NCI-H2227 (cell line): Measurements from ENCODE around the gene XPR1.

Source experiments
- DNase-seq: peaks from one replicate; lab custom pipeline; 2025; ENCODE audit not compliant: unreplicated experiment; lab: John Stamatoyannopoulos, UW

Gene XPR1

GRCh38 chr1:180925471-180926051, 293.7 kb downstream of the XPR1 start:
- no peak for DNase-seq

GRCh38 chr1:180926164-180926981, 294.6 kb downstream of the XPR1 start:
- DNase-seq, result peak; percentile 73

DNA sequence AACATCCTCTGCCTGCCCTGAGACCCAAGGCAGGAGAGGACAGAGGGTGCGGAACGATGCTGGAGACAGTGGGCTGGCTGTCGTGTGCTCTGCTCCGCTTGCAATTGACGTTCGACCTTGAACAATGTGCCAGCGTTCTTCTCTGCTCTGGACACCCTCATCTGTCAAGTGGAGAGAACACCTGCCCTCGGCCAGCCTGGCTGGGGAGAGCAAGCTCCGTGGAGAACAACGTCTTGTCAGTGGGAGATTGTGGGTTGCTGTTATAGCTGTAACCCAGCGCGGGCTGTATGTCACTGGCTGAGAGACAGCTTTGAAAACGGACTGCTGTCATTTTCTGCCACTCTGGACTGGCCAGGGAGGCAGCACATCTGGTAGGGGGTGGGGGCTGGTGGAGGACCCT, 295.5 kb downstream of the XPR1 start:
- DNase-seq, result peak; percentile 36

GRCh38 chr1:180927841-180928240, 296.0 kb downstream of the XPR1 start:
- no peak for DNase-seq

DNA sequence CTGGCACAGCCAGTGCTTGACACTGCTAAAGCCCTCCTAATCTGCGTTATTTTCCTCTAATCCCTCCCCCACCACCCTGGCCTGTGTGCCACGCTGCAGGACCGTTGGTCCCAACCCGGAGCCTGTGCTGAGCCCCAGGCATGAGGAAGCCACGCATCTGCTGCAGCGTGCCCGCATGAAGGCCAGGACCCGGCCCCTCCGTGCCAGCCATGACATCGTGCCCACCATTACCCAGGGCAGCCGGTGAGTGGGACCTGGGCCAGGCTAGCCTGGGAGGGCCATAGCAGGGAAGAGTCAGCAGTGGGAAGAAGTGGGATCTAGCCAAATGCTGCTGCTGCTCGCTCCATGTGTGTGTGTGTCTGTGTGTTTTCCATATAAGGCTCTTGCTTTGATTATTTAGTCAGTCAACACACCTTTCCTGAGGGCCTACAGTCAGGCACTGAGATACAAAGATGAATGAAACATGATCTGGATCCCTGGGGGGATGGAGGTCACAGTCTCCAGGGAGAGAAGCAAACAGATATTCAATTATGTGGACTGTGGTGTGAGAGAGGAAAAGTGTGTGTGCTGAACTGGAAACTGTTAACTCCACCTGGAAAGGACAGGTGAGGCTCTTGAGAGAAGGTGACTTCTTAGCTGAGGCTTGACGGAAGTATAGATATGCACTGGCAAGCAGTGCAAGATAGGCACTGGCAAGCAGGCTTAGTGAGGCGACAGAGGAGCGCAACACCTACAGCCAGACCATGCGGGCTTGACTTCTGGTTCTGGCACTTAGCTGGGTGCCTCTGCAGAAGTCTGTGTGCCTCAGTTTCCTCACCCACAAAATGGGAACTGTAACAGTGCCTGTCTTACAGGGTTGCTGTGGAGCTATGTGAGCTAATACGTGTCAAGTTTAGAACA, 296.8 kb downstream of the XPR1 start:
- DNase-seq, result no peak

DNA sequence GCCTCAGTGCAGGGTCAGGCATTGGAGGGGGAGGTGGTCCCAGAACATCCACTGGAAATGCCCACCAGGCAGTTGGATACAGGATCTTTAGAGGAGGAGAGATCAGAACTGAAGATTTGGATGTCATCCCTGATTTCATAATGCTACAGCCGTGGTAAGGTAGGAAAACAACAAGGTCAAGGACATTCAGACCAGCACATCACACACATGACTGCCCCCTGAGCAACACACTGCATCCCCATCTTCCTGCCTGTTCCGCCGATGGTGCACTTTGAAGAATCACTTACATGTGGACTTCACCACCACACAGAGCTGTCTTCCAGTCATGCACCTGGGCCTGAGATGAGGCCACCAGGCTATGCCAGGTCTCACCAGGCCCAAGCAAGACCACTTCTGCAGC, 297.6 kb downstream of the XPR1 start:
- no peak for DNase-seq

- peak; percentile 31 for DNase-seq
These were observed 298.9 kb downstream of the XPR1 start for GRCh38 chr1:180930687-180931086.

- DNase-seq, result no peak
These were observed 299.7 kb downstream of the XPR1 start for GRCh38 chr1:180931529-180931928.

DNA sequence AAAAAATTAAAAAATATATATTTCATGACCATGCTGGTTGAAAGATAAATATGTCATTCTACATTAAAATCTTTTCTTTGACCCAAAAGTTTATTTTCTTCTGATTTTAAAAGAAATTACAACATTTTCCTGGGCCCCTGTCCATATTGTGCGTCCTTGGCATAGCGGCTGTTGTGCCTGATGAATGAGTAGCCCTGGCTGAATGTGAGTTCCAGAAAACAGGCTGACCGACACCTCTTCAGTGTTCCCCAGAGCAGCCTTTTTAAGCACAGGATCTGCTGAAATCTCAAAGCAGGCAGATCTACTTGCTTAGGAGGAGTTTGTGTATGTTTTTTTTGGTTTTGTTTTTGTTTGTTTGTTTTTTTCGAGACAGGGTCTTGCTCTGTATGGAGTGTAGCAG, 300.6 kb downstream of the XPR1 start:
- no peak for DNase-seq

DNA sequence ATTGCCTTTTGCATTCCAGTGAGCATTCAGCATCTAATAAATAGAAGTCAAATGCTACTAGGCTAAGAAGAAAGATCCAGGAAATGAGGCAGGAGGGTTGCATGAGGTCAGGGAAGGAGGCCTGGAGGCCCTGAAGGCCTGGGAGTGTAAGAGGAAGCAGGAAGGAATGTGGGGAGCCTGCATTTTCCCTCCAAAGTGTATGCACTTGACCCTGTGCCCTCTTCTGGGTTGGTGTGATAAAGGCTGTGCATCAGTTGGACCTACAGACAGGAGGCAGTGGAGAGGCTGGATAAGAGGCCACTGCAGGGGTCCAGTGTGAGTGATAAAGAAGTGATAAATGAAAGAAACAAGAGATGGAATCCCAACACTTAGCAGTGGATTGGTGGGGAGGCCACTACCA, 301.3 kb downstream of the XPR1 start:
- DNase-seq, result no peak

DNA sequence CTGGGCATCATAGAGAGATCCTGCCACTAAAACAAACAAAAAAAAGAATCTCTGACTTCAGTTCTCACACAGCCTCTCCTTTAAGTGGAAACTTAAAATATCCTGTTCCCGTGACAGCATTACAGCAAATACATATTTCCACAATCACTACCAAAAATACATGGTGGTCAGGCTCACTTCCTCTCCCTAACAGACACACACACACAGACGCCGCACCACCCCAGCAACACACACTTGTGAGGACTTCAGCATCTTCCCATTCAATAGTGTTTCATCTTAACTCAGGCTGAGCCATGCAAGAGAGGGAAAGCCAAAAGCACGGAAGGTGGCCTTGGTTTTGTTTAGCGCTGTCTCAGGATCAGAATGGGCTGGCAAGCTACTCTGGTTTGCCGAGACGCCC, 302.7 kb downstream of the XPR1 start:
- no peak for DNase-seq

DNA sequence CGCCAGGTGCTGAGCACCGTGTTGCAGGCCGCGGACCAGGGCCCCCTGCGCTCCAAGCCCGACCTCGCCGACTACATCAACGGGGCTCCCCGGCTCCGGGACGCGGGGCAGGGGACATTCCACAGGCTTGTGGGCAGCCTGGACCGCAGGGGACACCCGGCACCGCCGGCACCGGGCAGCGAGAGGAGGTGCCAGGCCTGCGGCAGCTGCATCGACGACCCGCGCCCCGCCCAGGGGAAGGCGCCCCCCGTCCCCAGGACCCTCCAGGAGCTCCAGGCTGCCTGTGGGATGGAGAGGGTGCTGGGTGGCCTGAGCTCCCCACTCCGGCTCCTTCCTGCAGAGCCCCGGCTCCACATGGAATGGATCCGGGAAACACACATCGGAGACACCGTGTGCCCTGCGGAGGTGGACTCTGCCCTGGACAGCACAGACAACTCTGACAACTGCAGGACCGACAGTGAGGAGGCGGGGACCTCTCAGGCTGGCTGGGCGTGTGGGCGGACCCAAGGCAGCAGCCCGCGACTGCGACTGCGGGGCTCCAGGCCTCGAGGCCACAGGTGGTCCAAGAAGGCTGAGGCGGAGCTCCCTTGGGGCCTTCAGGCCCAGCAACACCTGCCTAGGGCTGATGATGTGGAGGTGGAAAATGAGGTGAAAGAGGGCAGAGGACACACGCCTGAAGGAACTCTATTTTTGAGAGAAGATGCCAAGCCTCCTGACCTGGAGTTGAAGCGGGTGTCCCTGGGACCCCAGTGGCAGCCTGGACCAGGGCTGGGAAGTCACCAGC, 303.7 kb downstream of the XPR1 start:
- no peak for DNase-seq

GRCh38 chr1:180936110-180937011, 304.5 kb downstream of the XPR1 start:
- DNase-seq, result no peak

DNA sequence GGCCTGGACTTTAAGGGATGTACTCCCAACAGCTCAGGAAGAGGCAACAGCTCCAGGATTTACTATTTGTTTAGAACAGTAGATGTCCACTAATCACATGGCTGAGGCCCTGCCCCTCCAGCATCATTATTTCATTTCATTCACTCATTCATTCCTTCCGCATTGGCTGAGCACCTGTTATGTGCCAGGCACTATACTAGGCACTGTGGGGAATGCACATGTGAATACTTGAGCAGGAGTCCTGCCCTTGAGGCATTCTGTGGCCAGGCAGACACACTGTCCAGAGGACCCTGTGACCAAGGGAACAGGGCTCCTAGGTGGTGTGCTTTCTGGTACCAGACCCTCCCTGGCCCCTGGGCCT, 305.2 kb downstream of the XPR1 start:
- no peak for DNase-seq

DNA sequence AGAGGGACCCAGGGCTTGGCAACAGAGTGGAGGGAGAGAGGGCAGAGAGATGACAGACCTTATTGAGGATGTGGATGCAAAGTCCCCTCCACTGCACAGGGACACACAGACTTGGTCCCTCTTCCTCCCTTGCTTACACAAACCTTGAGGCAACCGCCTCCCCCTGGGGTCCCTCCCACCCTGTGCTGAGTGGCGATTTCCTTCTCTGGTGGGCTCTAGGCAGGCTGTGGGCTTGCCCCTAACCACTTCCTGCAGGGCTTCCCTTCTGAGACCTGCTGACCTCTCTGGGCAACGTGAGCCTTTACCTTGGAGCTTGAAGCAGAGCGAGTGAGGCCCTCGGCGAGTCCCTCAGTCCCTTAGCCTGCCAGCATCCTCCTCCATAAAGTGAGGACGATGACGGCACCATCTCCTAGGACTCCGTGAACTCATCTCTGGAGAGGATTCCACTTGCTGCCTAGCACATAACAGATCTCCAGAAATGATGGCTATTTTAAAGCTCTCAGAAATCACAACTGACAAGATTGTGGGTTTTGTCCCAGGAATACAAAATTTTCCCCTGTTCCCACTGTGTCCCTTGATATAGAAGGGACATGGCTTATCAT, 305.9 kb downstream of the XPR1 start:
- no peak for DNase-seq

- DNase-seq, result no peak
These were observed 307.4 kb downstream of the XPR1 start for GRCh38 chr1:180939073-180939710.

DNA sequence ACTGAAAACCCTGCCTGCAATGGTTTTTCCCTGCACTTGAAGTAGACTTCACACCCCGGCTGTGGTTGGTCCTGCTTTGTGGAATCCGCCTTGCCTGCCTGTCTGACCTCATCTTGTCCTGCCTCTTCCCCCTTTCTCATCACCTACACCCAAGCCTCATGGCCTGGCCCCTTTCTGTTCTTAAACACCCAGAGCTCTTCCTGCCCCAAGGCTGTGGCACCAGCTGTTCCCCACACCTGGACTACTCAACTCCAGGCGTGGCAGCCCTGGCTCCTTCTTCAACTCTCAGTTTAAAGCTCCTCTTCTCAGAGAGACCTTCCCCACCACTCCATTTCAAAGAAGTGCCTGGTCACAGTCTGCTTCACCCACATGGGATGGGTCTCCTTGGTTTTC, 307.9 kb downstream of the XPR1 start:
- DNase-seq, result no peak
